Stimulated activated naive CD8-positive, alpha-beta T cell treated with anti-CD3 and anti-CD28 coated beads, Interleukin-15, Interleukin-2, amounts not matched to agents 100 U/mL and 50 U/mL, for 24 hours (primary cell): ENCODE data around the gene ANKRD60.

Experiments used
- ATAC-seq: fragments of 150-1000 bp; cut with Tn5 transposase; one replicate; pipeline ENCODE4 v1.10.0; 2021
- DNase-seq: peaks from one replicate; pipeline ENCODE4 v3.0.0; 2021

Gene ANKRD60

GRCh38 chr20:58194175-58194791 lies 34.2 kb downstream of the ANKRD60 start:
- no peak for ATAC-seq
- no peak for DNase-seq

- DNase-seq: peak; percentile 49
- ATAC-seq: no peak
Measured at GRCh38 chr20:58192567-58192966, 35.9 kb downstream of the ANKRD60 start.

GRCh38 chr20:58192065-58192464 lies 36.4 kb downstream of the ANKRD60 start:
- DNase-seq (no peak), ATAC-seq (no peak)

GRCh38 chr20:58188527-58188926 lies 39.9 kb downstream of the ANKRD60 start:
- no peak for ATAC-seq
- no peak for DNase-seq

GRCh38 chr20:58184984-58185383 lies 43.5 kb downstream of the ANKRD60 start:
- DNase-seq: no peak
- no peak for ATAC-seq

- DNase-seq: no peak
- no peak for ATAC-seq
Measured at GRCh38 chr20:58184063-58184462, 44.4 kb downstream of the ANKRD60 start.

GRCh38 chr20:58182521-58183140 lies 45.8 kb downstream of the ANKRD60 start:
- DNase-seq (no peak), ATAC-seq (no peak)

- peak; percentile 48 for ATAC-seq
- peak; percentile 81 for DNase-seq
Measured at GRCh38 chr20:58179432-58180099, 48.9 kb downstream of the ANKRD60 start.

GRCh38 chr20:58179083-58179431 lies 49.4 kb downstream of the ANKRD60 start:
- ATAC-seq (no peak), DNase-seq (no peak)

- ATAC-seq (no peak), DNase-seq (no peak)
Measured at GRCh38 chr20:58177799-58178198, 50.7 kb downstream of the ANKRD60 start.

- DNase-seq: no peak
- ATAC-seq: no peak
Measured at GRCh38 chr20:58175836-58176235, 52.6 kb downstream of the ANKRD60 start.

GRCh38 chr20:58175425-58175824 lies 53.0 kb downstream of the ANKRD60 start:
- ATAC-seq (no peak), DNase-seq (no peak)

GRCh38 chr20:58174708-58175280 lies 53.7 kb downstream of the ANKRD60 start:
- ATAC-seq: no peak
- DNase-seq: no peak

GRCh38 chr20:58173930-58174707 lies 54.3 kb downstream of the ANKRD60 start:
- ATAC-seq (no peak), DNase-seq (no peak)

GRCh38 chr20:58173091-58173490 lies 55.4 kb downstream of the ANKRD60 start:
- ATAC-seq (no peak), DNase-seq (no peak)

GRCh38 chr20:58171796-58172425 lies 56.5 kb downstream of the ANKRD60 start:
- ATAC-seq: no peak
- DNase-seq: no peak

GRCh38 chr20:58169450-58169849 lies 59.0 kb downstream of the ANKRD60 start:
- DNase-seq (no peak), ATAC-seq (no peak)

- DNase-seq (no peak), ATAC-seq (no peak)
Measured at GRCh38 chr20:58168843-58169242, 59.6 kb downstream of the ANKRD60 start.

GRCh38 chr20:58167759-58168158 lies 60.7 kb downstream of the ANKRD60 start:
- no peak for DNase-seq
- ATAC-seq: no peak
